NOMO-1 treated with DMSO at 0.1 percent for 48 hours (cell line): ENCODE data around the gene ANAPC10.
"Not testable (repeated sequence)": the region's sequence is repeated elsewhere in the genome, so short reads cannot be mapped to it uniquely, and the experiment has no call there.

Experiments used
- DNase-seq: peaks from one replicate; lab custom pipeline; 2025; ENCODE audit not compliant: unreplicated experiment; lab: John Stamatoyannopoulos, UW

ANAPC10 gene

GRCh38 chr4:145012841-145013240, 85.2 kb downstream of the ANAPC10 start:
- peak; percentile 3 for DNase-seq

- no peak for DNase-seq
Observed at GRCh38 chr4:145011636-145012035, 86.4 kb downstream of the ANAPC10 start.

- DNase-seq = not testable (repeated sequence)
Observed at GRCh38 chr4:145010315-145010714, 87.7 kb downstream of the ANAPC10 start.

- DNase-seq = no peak
Observed at GRCh38 chr4:145003675-145004074, 94.3 kb downstream of the ANAPC10 start.

- no peak for DNase-seq
Observed at GRCh38 chr4:145001635-145002034, 96.4 kb downstream of the ANAPC10 start.

- not testable (repeated sequence) for DNase-seq
Observed at GRCh38 chr4:145000656-145001055, 97.3 kb downstream of the ANAPC10 start.

GRCh38 chr4:144989306-144989705, 108.7 kb downstream of the ANAPC10 start:
- no peak for DNase-seq

- DNase-seq = no peak
Observed at GRCh38 chr4:144985531-144985930, 112.5 kb downstream of the ANAPC10 start.

- DNase-seq = no peak
Observed at GRCh38 chr4:144985014-144985413, 113.0 kb downstream of the ANAPC10 start.

- no peak for DNase-seq
Observed at GRCh38 chr4:144984241-144984640, 113.8 kb downstream of the ANAPC10 start.

GRCh38 chr4:144975718-144976117, 122.3 kb downstream of the ANAPC10 start:
- DNase-seq = no peak

GRCh38 chr4:144970597-144970996, 127.4 kb downstream of the ANAPC10 start:
- DNase-seq = no peak

GRCh38 chr4:144969821-144970220, 128.2 kb downstream of the ANAPC10 start:
- DNase-seq = no peak

- DNase-seq = no peak
Observed at GRCh38 chr4:144968606-144969005, 129.4 kb downstream of the ANAPC10 start.

GRCh38 chr4:144967161-144967560, 130.8 kb downstream of the ANAPC10 start:
- no peak for DNase-seq

- no peak for DNase-seq
Observed at GRCh38 chr4:144962300-144962699, 135.7 kb downstream of the ANAPC10 start.

GRCh38 chr4:144955104-144955503, 142.9 kb downstream of the ANAPC10 start:
- no peak for DNase-seq

- DNase-seq = no peak
Observed at GRCh38 chr4:144954230-144954629, 143.8 kb downstream of the ANAPC10 start.

GRCh38 chr4:144948421-144948820, 149.6 kb downstream of the ANAPC10 start:
- DNase-seq = no peak

GRCh38 chr4:144948009-144948408, 150.0 kb downstream of the ANAPC10 start:
- DNase-seq = no peak
